Neural progenitor cell (in vitro differentiated cells): Measurements from ENCODE around the gene HHLA2.

Experiments used
- CTCF ChIP-seq: fragments of 200-600 bp; sonication (generic); IDR thresholded peaks from 2 replicates; pipeline ENCODE4 v1.5.1; 2017; ENCODE audit warnings: antibody characterized with exemption, mild to moderate bottlenecking
- EZH2 ChIP-seq: fragments of 200-600 bp; sonication (generic); IDR thresholded peaks from 2 replicates; pipeline ENCODE4 v1.6.1; 2017; ENCODE audit warnings: antibody characterized with exemption, mild to moderate bottlenecking, moderate library complexity

DNA sequence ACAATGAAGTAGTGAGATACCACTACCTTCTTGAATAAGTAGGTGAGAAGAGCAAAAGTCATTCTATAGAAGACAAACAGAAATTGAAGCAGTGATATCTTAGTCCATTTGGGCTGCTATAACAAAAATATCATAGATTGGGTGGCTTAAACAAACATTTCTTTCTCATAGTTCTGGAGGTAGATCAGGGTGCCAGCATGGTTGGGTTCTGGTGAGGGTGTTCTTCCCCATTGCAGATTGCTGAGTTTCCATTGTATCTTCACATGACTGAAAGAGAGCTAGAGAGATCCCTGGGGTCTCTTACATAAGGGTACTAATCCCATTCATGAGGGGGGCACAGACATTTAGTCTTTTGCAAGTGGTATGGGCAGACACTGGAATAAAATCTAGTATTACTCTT, 41.2 kb upstream of the HHLA2 start:
- TF ChIP-seq CTCF (no peak), EZH2 (no peak)
